K562 (cell line): ENCODE measurements around the gene RWDD3. TPM values are rescaled to one million over a fixed set of nuclear protein-coding genes. Genes with fewer than 3 reads are reported as not detected.
A peak's percentile ranks its signal among the peaks of the same experiment; 100 is the strongest.

Experiments used
- ATAC-seq: fragments of 200-7000 bp; cut with Tn5 transposase; 3 replicates; pipeline ENCODE4 v1.9.1; 2020; ENCODE audit warnings: moderate library complexity
- BruUV-seq: library from RNA; stranded (reverse); fragments of 400-500 nt; replicated peaks from 2 replicates; lab custom pipeline; 2021; lab: Mats Ljungman, UMichigan
- CTCF ChIA-PET: fragments of 300-600 bp; formaldehyde crosslinking; extraction: SDS; loops from one replicate; lab custom pipeline; 2021; ENCODE audit warnings: low intra/inter-chr PET ratio; lab: Yijun Ruan, JAX
- POLR2A ChIA-PET: fragments of 300-600, 350-650 bp; sonication (Branson Sonifier 250); formaldehyde crosslinking; extraction: SDS; loops from one replicate; lab custom pipeline; 2021; ENCODE audit warnings: antibody characterized with exemption, inconsistent platforms; lab: Yijun Ruan, JAX
- DNase-seq, 4 experiments: peaks; one replicate each; pipeline versions ENCODE4 v3.0.0 to v3.0.0-alpha.2; 2011 to 2018; ENCODE audit warnings: low spot score in 3 of 4, mixed read lengths in 3 of 4; ENCODE audit errors: extremely low read depth in 1 of 4
- FAIRE-seq: peaks from 2 replicates; lab custom pipeline; 2011; peaks lifted over from hg19 to GRCh38; lab: Jason Lieb, UNC
- H2AFZ ChIP-seq: 2 replicates; pipeline ENCODE4 v1.6.0; 2011; ENCODE audit warnings: low read depth, low read length, control low read depth, inconsistent platforms
- H3K27ac ChIP-seq: fragments of 200-600 bp; 3 replicates; pipeline ENCODE4 v1.8.0; 2011; ENCODE audit warnings: low read depth, mild to moderate bottlenecking, control low read depth, inconsistent platforms, low read length, moderate library complexity, mixed read lengths; ENCODE audit errors: extremely low read depth
- H3K27me3 ChIP-seq, 2 experiments: fragments of 300-600 bp in 1 of 2; 2 replicates in 1 of 2; 3 replicates in 1 of 2; pipeline versions ENCODE4 v1.6.0 to v1.8.0; 2011; ENCODE audit warnings: inconsistent platforms in 2 of 2, low read length in 2 of 2, mild to moderate bottlenecking in 1 of 2, mixed read lengths in 1 of 2, moderate library complexity in 1 of 2; ENCODE audit not compliant: control insufficient read depth in 2 of 2, insufficient read depth in 2 of 2
- H3K36me3 ChIP-seq: fragments of 300-600 bp; 3 replicates; pipeline ENCODE4 v1.8.0; 2011; ENCODE audit warnings: mild to moderate bottlenecking, low read length, inconsistent platforms; ENCODE audit not compliant: control insufficient read depth, insufficient read depth
- H3K4me1 ChIP-seq, 2 experiments: fragments of 200-600 bp in 1 of 2; replicated peaks in 1 of 2; 2 replicates in 1 of 2; 3 replicates in 1 of 2; pipeline versions ENCODE4 v1.5.1 to v1.8.0; 2011; ENCODE audit warnings: inconsistent platforms in 2 of 2, low read length in 2 of 2, mild to moderate bottlenecking in 1 of 2, mixed read lengths in 1 of 2, moderate library complexity in 1 of 2; ENCODE audit not compliant: control insufficient read depth in 2 of 2, insufficient read depth in 2 of 2
- H3K4me2 ChIP-seq: 2 replicates; pipeline ENCODE4 v1.6.1; 2011; ENCODE audit warnings: low read length, control low read depth, inconsistent platforms, mixed read lengths; ENCODE audit not compliant: insufficient read depth
- H3K4me3 ChIP-seq: fragments of 200-600 bp; sonication (generic), shearing (Covaris generic); 2 replicates; pipeline ENCODE4 v1.5.1; 2016; ENCODE audit warnings: control low read depth, inconsistent platforms
- H3K79me2 ChIP-seq: fragments of 200-600 bp; 3 replicates; pipeline ENCODE4 v1.8.0; 2011; ENCODE audit warnings: low read length, inconsistent platforms; ENCODE audit not compliant: control insufficient read depth, insufficient read depth
- H3K9ac ChIP-seq, 2 experiments: 2 replicates each; pipeline versions ENCODE4 v1.6.0 to v1.6.1; 2011; ENCODE audit warnings: low read depth in 2 of 2, low read length in 2 of 2, control low read depth in 1 of 2, inconsistent platforms in 1 of 2, mild to moderate bottlenecking in 1 of 2, mixed read lengths in 1 of 2; ENCODE audit not compliant: insufficient read depth in 1 of 2
- H3K9me1 ChIP-seq: one replicate; pipeline ENCODE4 v1.6.0; 2011; ENCODE audit warnings: inconsistent platforms, mild to moderate bottlenecking, low read length, moderate library complexity; ENCODE audit not compliant: control insufficient read depth, insufficient read depth
- H3K9me3 ChIP-seq: replicated peaks from 2 replicates; pipeline ENCODE4 v1.5.1; 2011; ENCODE audit warnings: low read depth, low read length, inconsistent platforms; ENCODE audit not compliant: control insufficient read depth, insufficient read depth
- H4K20me1 ChIP-seq: replicated peaks from 2 replicates; pipeline ENCODE4 v1.6.1; 2011; ENCODE audit warnings: low read length, inconsistent platforms, mixed read lengths; ENCODE audit not compliant: control insufficient read depth, insufficient read depth
- CBFA2T3 ChIP-seq: fragments of 450-650 bp; IDR thresholded peaks from 2 replicates; pipeline ENCODE4 v1.6.1; 2017
- CXXC5 ChIP-seq: fragments of 250-450 bp; sonication (Bioruptor Pico); IDR thresholded peaks from 2 replicates; pipeline ENCODE4 v1.8.0; 2022; ENCODE audit warnings: inconsistent platforms, mild to moderate bottlenecking, moderate library complexity
- ETV5 ChIP-seq: sonication (generic); formaldehyde crosslinking; IDR thresholded peaks from 2 replicates; pipeline ENCODE4 v1.4.0; 2020; ENCODE audit warnings: low read depth, mild to moderate bottlenecking, missing genetic modification reagents
- FOS ChIP-seq: IDR thresholded peaks from 3 replicates; pipeline ENCODE4 v1.6.1; 2011; ENCODE audit not compliant: insufficient read length; ENCODE audit errors: extremely low read depth
- GATAD2A ChIP-seq: fragments of 450-650 bp; IDR thresholded peaks from 2 replicates; pipeline ENCODE4 v1.6.1; 2017
- NCOA2 ChIP-seq, 2 experiments: fragments of 450-650 bp; IDR thresholded peaks; 2 replicates each; pipeline ENCODE4 v1.6.1; 2018; ENCODE audit warnings: mild to moderate bottlenecking in 2 of 2, moderate library complexity in 1 of 2; ENCODE audit not compliant: partially characterized antibody in 2 of 2
- NR4A1 ChIP-seq, 2 experiments: fragments of 250-450 bp in 1 of 2; fragments of 450-650 bp in 1 of 2; sonication (Bioruptor Pico) in 1 of 2; IDR thresholded peaks; 2 replicates each; pipeline versions ENCODE4 v1.4.0 to v1.6.1; 2016 to 2020; ENCODE audit warnings: mild to moderate bottlenecking in 2 of 2, missing compliant biosample characterization in 1 of 2, missing genetic modification characterization in 1 of 2, moderate library complexity in 1 of 2
- PYGO2 ChIP-seq: fragments of 450-650 bp; IDR thresholded peaks from 2 replicates; pipeline ENCODE4 v1.6.1; 2016; ENCODE audit warnings: mild to moderate bottlenecking, missing genetic modification characterization, moderate library complexity, missing compliant biosample characterization
- SMAD3 ChIP-seq: fragments of 450-650 bp; formaldehyde crosslinking; conservative IDR thresholded peaks from 2 replicates; pipeline ENCODE4 v1.4.0; 2020; ENCODE audit warnings: mild to moderate bottlenecking
- SMARCA4 ChIP-seq: fragments of 450-650 bp; IDR thresholded peaks from 2 replicates; pipeline ENCODE4 v1.6.1; 2016
- TCF3 ChIP-seq: sonication (generic); formaldehyde crosslinking; IDR thresholded peaks from 2 replicates; pipeline ENCODE4 v1.4.0; 2020; ENCODE audit warnings: mild to moderate bottlenecking, missing genetic modification reagents
- ZNF124 ChIP-seq: sonication (generic); formaldehyde crosslinking; IDR thresholded peaks from 2 replicates; pipeline ENCODE4 v1.8.1; 2022; ENCODE audit warnings: missing genetic modification reagents
- ZNF274 ChIP-seq: IDR thresholded peaks from 2 replicates; pipeline ENCODE4 v1.6.1; 2011; ENCODE audit warnings: low read depth, mild to moderate bottlenecking, low read length, moderate library complexity, borderline replicate concordance
- ZNF511 ChIP-seq: sonication (generic); formaldehyde crosslinking; IDR thresholded peaks from 2 replicates; pipeline ENCODE4 v1.8.0; 2022; ENCODE audit warnings: mild to moderate bottlenecking, missing genetic modification reagents
- ZNF639 ChIP-seq, 2 experiments: fragments of 200-800 bp in 1 of 2; sonication (Bioruptor generic) in 1 of 2; sonication (generic) in 1 of 2; formaldehyde crosslinking in 1 of 2; IDR thresholded peaks in 1 of 2; conservative IDR thresholded peaks in 1 of 2; 2 replicates each; pipeline versions ENCODE4 v1.5.0 to v1.6.1; 2016 to 2020; ENCODE audit warnings: missing compliant biosample characterization in 1 of 2, missing genetic modification characterization in 1 of 2, missing genetic modification reagents in 1 of 2
- WGBS: fragments of 100-300 bp; shearing (Covaris generic); methylation state at CpG from one replicate; pipeline ENCODE4 v1.1.6; 2016; ENCODE audit warnings: low coverage, mixed read lengths; ENCODE audit not compliant: insufficient coverage; ENCODE audit errors: missing lambda C conversion rate; 5-methylcytosine and 5-hydroxymethylcytosine counted together
- in situ Hi-C: fragments of 300-500 bp; cut with MboI; formaldehyde crosslinking; loops from 4 replicates; pipeline ENCODE4 v1.15.0; 2018; ENCODE audit warnings: inconsistent platforms, mixed read lengths
- intact Hi-C: fragments of 100-400 bp; cut with micrococcal nuclease; formaldehyde crosslinking; loops from 2 replicates; pipeline ENCODE4 v1.14.2; 2022
- polyA plus RNA-seq, 8 experiments: library from polyadenylated mRNA; depleted of rRNA in 4 of 8; stranded (reverse) in 5 of 8; unstranded in 3 of 8; fragments of >200 nt; fragmentation: Nextera tagmentation in 2 of 8; fragmentation: Illumina TruSeq in 1 of 8; extraction: Ambion mirVana in 2 of 8; extraction: Trizol in 1 of 8; gene quantifications; 2 replicates each; pipeline versions ENCODE4 v1.2.1 to v1.2.3, GENCODE V29; 2011 to 2014; ENCODE audit warnings: inconsistent platforms in 1 of 8, missing spikeins in 1 of 8
- total RNA-seq, 7 experiments: library from RNA; depleted of rRNA in 6 of 7; stranded (reverse); fragments of >200 nt in 6 of 7; fragmentation: Illumina TruSeq in 2 of 7; extraction: Trizol in 2 of 7; gene quantifications; 2 replicates each; pipeline versions ENCODE4 v1.2.1 to v1.2.3, GENCODE V29; 2011 to 2021; ENCODE audit warnings: low replicate concordance in 1 of 7

Gene RWDD3
- total and polyA plus RNA-seq, 9 of the 15 experiments (the other 6 are each of a cell fraction or from before 2014, with no cell fraction given) = 21.6 to 65.0 (median 34.9) TPM

GRCh38 chr1:95249916-95250315 lies 15.9 kb downstream of the RWDD3 start:
- CTCF ChIA-PET = no interaction called here
- Histone ChIP-seq H3K27me3 (no peaks in the 10 kb centered on the region), H3K4me2 (no peak overlapping the region), H3K9ac (no peak overlapping the region), H3K36me3 (peaks cover 10% of the 10 kb centered on the region; the same call in 2 of the 3 replicates), H3K4me1 (0 out of 5 replicates have a peak, but pooled peaks cover 0 to 2% of the 10 kb centered on the region in 2 experiments), H3K27ac (no peak overlapping the region), H4K20me1 (no peaks in the 10 kb centered on the region), H3K9me3 (no peaks in the 10 kb centered on the region; the same call in 1 of the 2 replicates), H3K9me1 (no peaks in the 10 kb centered on the region), H3K4me3 (no peak overlapping the region), H2AFZ (no peak overlapping the region), H3K79me2 (no peaks in the 10 kb centered on the region)
- 31% methylated on average over 1 of the region's 1 CpG for WGBS
- DNase-seq = no peak
- intact Hi-C loops = no loop called here
- no TSS peak for BruUV-seq
- POLR2A ChIA-PET = interaction anchor here (0.7 kb wide), 1 partner anchor 344 kb away, joined by 3 read pairs; no protein-coding TSS in a partner anchor
- TF ChIP-seq SMARCA4 = no peak
- TF ChIP-seq CBFA2T3 = peak; percentile 48; the same call in 1 of the 2 replicates
- TF ChIP-seq GATAD2A = no peak
- no peak for TF ChIP-seq CXXC5
- no peak for TF ChIP-seq SMAD3 (CRISPR knock-in tag)
- in situ Hi-C loops = loop anchor here (10.0 kb wide), 1 partner anchor 395 kb away; no protein-coding TSS in a partner anchor
- ATAC-seq = peak; percentile 55
- FAIRE-seq = no peak

GRCh38 chr1:95252422-95252821 lies 18.4 kb downstream of the RWDD3 start:
- Histone ChIP-seq H3K36me3 (0 out of 3 replicates have a peak, but pooled peaks cover 4% of the 10 kb centered on the region), H3K27me3 (no peaks in the 10 kb centered on the region), H3K4me3 (no peak overlapping the region), H4K20me1 (no peaks in the 10 kb centered on the region), H3K4me2 (no peak overlapping the region), H3K9me1 (no peaks in the 10 kb centered on the region), H3K9ac (no peak overlapping the region), H2AFZ (no peak overlapping the region), H3K27ac (no peak overlapping the region), H3K9me3 (no peaks in the 10 kb centered on the region; the same call in 1 of the 2 replicates), H3K79me2 (no peaks in the 10 kb centered on the region), H3K4me1 (peaks cover 0 to 4% of the 10 kb centered on the region in 2 experiments; a peak in 2 of 5 replicates)
- ChIA-PET CTCF (no interaction called here), POLR2A (interaction anchor here (1.4 kb wide), 1 partner anchor 9 kb away, joined by 6 read pairs; no protein-coding TSS in a partner anchor)
- DNase-seq = no peak
- no TSS peak for BruUV-seq
- intact Hi-C loops = no loop called here
- no peak for FAIRE-seq
- WGBS = 41% methylated on average over 4 of the region's 4 CpGs
- in situ Hi-C loops = no loop called here
- ATAC-seq = peak; percentile 33; the same call in 1 of the 3 replicates
- TF ChIP-seq ZNF124 (CRISPR knock-in tag) (no peak), ZNF639 (CRISPR knock-in tag; conservative IDR thresholded peaks at IDR 0.05 in 1 of 2, IDR thresholded peaks at IDR 0.05 in 1 of 2) (no peak), FOS (no peak), ZNF274 (no peak), PYGO2 (tag) (no peak), CXXC5 (no peak), ETV5 (no peak), TCF3 (CRISPR knock-in tag) (peak; percentile 11; the same call in 1 of the 2 replicates), NCOA2 (IDR thresholded peaks at IDR 0.05; ENCODE audit: partially characterized antibody in 2 of 2) (no peak), NR4A1 (CRISPR knock-in tag; IDR thresholded peaks at IDR 0.05) (no peak), NR4A1 (tag; IDR thresholded peaks at IDR 0.05) (no peak), ZNF511 (CRISPR knock-in tag) (no peak)
